Karpas-422 (cell line): ENCODE measurements around the gene E2F1. TPM values are rescaled to one million over a fixed set of nuclear protein-coding genes. Genes with fewer than 3 reads are reported as not detected.

Source experiments
- DNase-seq: peaks from one replicate; pipeline ENCODE4 v3.0.0-alpha.2; 2015
- H2AFZ ChIP-seq: fragments of 200-600 bp; sonication (generic); 2 replicates; pipeline ENCODE4 v1.6.1; 2014; ENCODE audit warnings: antibody characterized with exemption, low read length, mixed read lengths
- H3K27ac ChIP-seq: fragments of 200-600 bp; sonication (generic); 2 replicates; pipeline ENCODE4 v1.5.1; 2014; ENCODE audit warnings: mild to moderate bottlenecking, low read length, moderate library complexity
- H3K27me3 ChIP-seq: fragments of 200-600 bp; sonication (generic); 2 replicates; pipeline ENCODE4 v1.6.1; 2014; ENCODE audit warnings: low read length, mixed read lengths
- H3K36me3 ChIP-seq: fragments of 200-600 bp; sonication (generic); 2 replicates; pipeline ENCODE4 v1.6.1; 2014; ENCODE audit warnings: low read length, mixed read lengths; ENCODE audit not compliant: insufficient read depth
- H3K4me1 ChIP-seq: fragments of 200-600 bp; sonication (generic); 2 replicates; pipeline ENCODE4 v1.6.1; 2014; ENCODE audit warnings: mild to moderate bottlenecking, low read length, mixed read lengths
- H3K4me2 ChIP-seq: fragments of 200-600 bp; sonication (generic); 2 replicates; pipeline ENCODE4 v1.6.1; 2014; ENCODE audit warnings: low read length, low read depth, mild to moderate bottlenecking; ENCODE audit not compliant: poor library complexity, severe bottlenecking
- H3K4me3 ChIP-seq: fragments of 200-600 bp; sonication (generic); 2 replicates; pipeline ENCODE4 v1.5.1; 2014; ENCODE audit warnings: mild to moderate bottlenecking, antibody characterized with exemption, low read length, mixed read lengths
- H3K79me2 ChIP-seq: fragments of 200-600 bp; sonication (generic); 2 replicates; pipeline ENCODE4 v1.6.1; 2014; ENCODE audit warnings: mild to moderate bottlenecking, low read length, mixed read lengths
- H3K9ac ChIP-seq: fragments of 200-600 bp; sonication (generic); 2 replicates; pipeline ENCODE4 v1.6.0; 2014; ENCODE audit warnings: low read length
- H3K9me2 ChIP-seq: fragments of 200-600 bp; sonication (generic), shearing (Covaris generic); replicated peaks from 2 replicates; pipeline ENCODE4 v1.6.0; 2014; ENCODE audit warnings: mild to moderate bottlenecking, low read length, moderate library complexity; ENCODE audit not compliant: insufficient read depth
- H3K9me3 ChIP-seq: fragments of 300-700, 200-600 bp; sonication (generic); 2 replicates; pipeline ENCODE4 v1.6.1; 2014; ENCODE audit warnings: low read length, mixed read lengths
- H4K20me1 ChIP-seq: fragments of 200-600 bp; sonication (generic); 2 replicates; pipeline ENCODE4 v1.6.1; 2014; ENCODE audit warnings: mild to moderate bottlenecking, antibody characterized with exemption, low read length, low read depth; ENCODE audit not compliant: insufficient read depth
- total RNA-seq: library from RNA; depleted of rRNA; stranded (reverse); fragments of >200 nt; shearing (Covaris generic); gene quantifications from 2 replicates; pipeline ENCODE4 v1.2.3, GENCODE V29; 2014; ENCODE audit warnings: low replicate concordance; rRNA removed

E2F1 gene
- total RNA-seq, 1 experiment from 2014 or later, result 19.2 TPM

DNA sequence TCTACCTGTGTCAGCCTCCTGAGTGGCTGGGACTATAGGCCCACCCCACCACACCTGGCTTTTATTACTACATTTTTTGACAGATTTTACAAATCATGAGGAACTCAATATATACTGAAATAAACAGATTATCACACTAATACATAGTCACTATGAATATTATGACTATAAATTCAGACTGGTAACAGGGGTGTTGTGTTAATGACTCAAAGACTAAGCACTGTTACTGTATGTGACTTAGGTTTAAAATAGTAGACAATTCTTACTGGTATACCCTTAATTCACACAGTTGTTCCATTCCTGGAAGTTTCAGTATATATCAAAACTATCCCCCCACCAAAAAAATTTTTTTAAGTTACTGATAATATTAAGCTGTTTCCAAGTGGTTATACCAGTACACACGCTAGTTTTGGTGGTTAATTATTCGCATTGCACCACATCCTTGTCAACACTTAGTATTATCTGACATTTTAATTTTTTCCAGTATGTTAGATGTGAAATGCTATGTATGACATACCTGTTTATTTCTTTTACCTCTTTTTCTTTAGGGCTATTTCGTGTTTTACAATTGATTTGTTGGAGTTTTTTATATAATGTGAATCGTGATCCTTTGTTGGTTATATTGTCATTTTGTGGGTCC, 58.5 kb downstream of the E2F1 start:
- Histone ChIP-seq H3K79me2 (peaks cover 6% of the 10 kb centered on the region), H4K20me1 (no peaks in the 10 kb centered on the region), H3K4me2 (no peak overlapping the region), H3K36me3 (peaks cover 50% of the 10 kb centered on the region; the same call in 1 of the 2 replicates), H3K4me3 (no peak overlapping the region), H3K27me3 (no peaks in the 10 kb centered on the region), H3K9me3 (no peaks in the 10 kb centered on the region), H2AFZ (no peak overlapping the region), H3K4me1 (0 out of 2 replicates have a peak, but pooled peaks cover under 1% of the 10 kb centered on the region), H3K27ac (no peak overlapping the region), H3K9me2 (no peaks in the 10 kb centered on the region), H3K9ac (no peak overlapping the region)
- no peak for DNase-seq

DNA sequence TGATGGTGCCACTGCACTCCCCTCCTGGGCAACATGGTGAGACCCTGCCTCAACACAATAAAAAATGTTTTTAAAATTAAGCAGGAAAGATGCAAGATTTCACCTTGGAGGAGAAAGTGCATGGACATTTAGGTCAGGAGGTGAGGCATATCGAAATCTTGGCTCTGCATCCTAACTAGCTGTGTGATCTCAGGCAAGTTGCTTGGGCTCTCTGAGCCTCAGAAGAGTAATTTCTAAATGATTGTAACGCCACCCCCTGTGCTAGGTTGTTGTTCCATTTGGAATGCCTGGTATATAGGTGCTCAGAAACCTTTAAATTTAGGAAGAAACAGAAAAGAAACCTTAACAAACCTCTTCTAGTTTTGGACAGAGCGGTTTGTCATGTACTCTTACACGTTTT, 60.0 kb downstream of the E2F1 start:
- no peak overlapping the region for H3K9ac ChIP-seq
- DNase-seq, result no peak
- H3K9me2 ChIP-seq, result no peaks in the 10 kb centered on the region
- no peak overlapping the region for H2AFZ ChIP-seq
- no peaks in the 10 kb centered on the region for H3K9me3 ChIP-seq
- no peak overlapping the region for H3K27ac ChIP-seq
- peaks cover 15% of the 10 kb centered on the region for H3K4me1 ChIP-seq
- no peak overlapping the region for H3K4me3 ChIP-seq
- no peak overlapping the region for H3K4me2 ChIP-seq
- H4K20me1 ChIP-seq, result no peaks in the 10 kb centered on the region
- no peaks in the 10 kb centered on the region for H3K27me3 ChIP-seq
- peaks cover 12% of the 10 kb centered on the region for H3K79me2 ChIP-seq
- H3K36me3 ChIP-seq, result peaks cover 49% of the 10 kb centered on the region; the same call in 1 of the 2 replicates

Other genes with a start within 250 kb of the E2F1 start
- 51.4 and 85.6 TPM in 2 replicates for gene SNTA1, start 242.6 kb downstream of the E2F1 start, total RNA-seq
- 47.6 and 54.8 TPM in 2 replicates for gene CBFA2T2, start 196.3 kb downstream of the E2F1 start, total RNA-seq
- gene C20orf144, start 24.1 kb downstream of the E2F1 start, total RNA-seq, result 0.45 and 0.69 TPM in 2 replicates
- 2.5 and 9.2 TPM in 2 replicates for gene ACTL10, start 19.4 kb downstream of the E2F1 start, total RNA-seq
- gene NECAB3, start 12.0 kb downstream of the E2F1 start, total RNA-seq, result 38.2 and 89.2 TPM in 2 replicates
- gene PXMP4, start 33.9 kb upstream of the E2F1 start, total RNA-seq, result 3.8 and 4.7 TPM in 2 replicates
- gene ZNF341, start 45.6 kb upstream of the E2F1 start, total RNA-seq, result 3.0 and 4.9 TPM in 2 replicates
- 33.8 and 45.5 TPM in 2 replicates for gene CHMP4B, start 125.0 kb upstream of the E2F1 start, total RNA-seq